Hepatocyte (in vitro differentiated cells): ENCODE measurements around the gene TTR.

Experiments
- CTCF ChIP-seq: fragments of 200-600 bp; sonication (generic); IDR thresholded peaks from 2 replicates; pipeline ENCODE4 v1.5.1; 2016; ENCODE audit warnings: antibody characterized with exemption, mild to moderate bottlenecking; ENCODE audit not compliant: poor library complexity
- EZH2 ChIP-seq: fragments of 200-600 bp; sonication (generic); IDR thresholded peaks from 2 replicates; pipeline ENCODE4 v1.6.1; 2016; ENCODE audit warnings: antibody characterized with exemption, mild to moderate bottlenecking, borderline replicate concordance

GRCh38 chr18:31591113-31591512 is 564 bp upstream of the TTR start:
- no peak for TF ChIP-seq CTCF
- no peak for TF ChIP-seq EZH2
